Activated CD8-positive, alpha-beta memory T cell treated with anti-CD3 and anti-CD28 coated beads, Interleukin-2, amount 50 U/mL, for 24 hours (primary cell): Measurements from ENCODE around the gene ACE.

Source experiments
- DNase-seq: peaks from one replicate; pipeline ENCODE4 v3.0.0-alpha.2; 2020; ENCODE audit errors: extremely low read depth

ACE gene

GRCh38 chr17:63491413-63491812 lies 14.6 kb downstream of the ACE start:
- DNase-seq: no peak

- no peak for DNase-seq
These were observed 15.2 kb downstream of the ACE start for GRCh38 chr17:63491977-63492618.

GRCh38 chr17:63492940-63493339 lies 16.1 kb downstream of the ACE start:
- DNase-seq: no peak

- DNase-seq: no peak
These were observed 16.6 kb downstream of the ACE start for GRCh38 chr17:63493411-63493810.

- no peak for DNase-seq
These were observed 17.6 kb downstream of the ACE start for GRCh38 chr17:63494300-63494928.

GRCh38 chr17:63495491-63495890 lies 18.6 kb downstream of the ACE start:
- no peak for DNase-seq

- DNase-seq: no peak
These were observed 19.3 kb downstream of the ACE start for GRCh38 chr17:63496177-63496576.

GRCh38 chr17:63496663-63497400 lies 20.0 kb downstream of the ACE start:
- no peak for DNase-seq

GRCh38 chr17:63497708-63498483 lies 21.0 kb downstream of the ACE start:
- DNase-seq: no peak

- no peak for DNase-seq
These were observed 21.9 kb downstream of the ACE start for GRCh38 chr17:63498626-63499195.

- DNase-seq: no peak
These were observed 23.9 kb downstream of the ACE start for GRCh38 chr17:63500543-63501390.

- no peak for DNase-seq
These were observed 26.5 kb downstream of the ACE start for GRCh38 chr17:63503341-63503705.

GRCh38 chr17:63504261-63504660 lies 27.4 kb downstream of the ACE start:
- DNase-seq: no peak

GRCh38 chr17:63505341-63505740 lies 28.5 kb downstream of the ACE start:
- no peak for DNase-seq

GRCh38 chr17:63506627-63507026 lies 29.8 kb downstream of the ACE start:
- no peak for DNase-seq

GRCh38 chr17:63511331-63511730 lies 34.5 kb downstream of the ACE start:
- DNase-seq: no peak

GRCh38 chr17:63512388-63512787 lies 35.5 kb downstream of the ACE start:
- no peak for DNase-seq

GRCh38 chr17:63512896-63513644 lies 36.2 kb downstream of the ACE start:
- DNase-seq: no peak

- DNase-seq: no peak
These were observed 37.6 kb downstream of the ACE start for GRCh38 chr17:63514477-63514876.

- no peak for DNase-seq
These were observed 38.1 kb downstream of the ACE start for GRCh38 chr17:63514974-63515373.
